Jurkat, Clone E6-1 (cell line): ENCODE results near the gene POU6F1.

Experiments
- DNase-seq: peaks from one replicate; pipeline ENCODE4 v3.0.0-alpha.2; 2011; ENCODE audit warnings: low read depth, low spot score
- H3K4me3 ChIP-seq: 2 replicates; pipeline ENCODE4 v1.5.1; 2011; ENCODE audit warnings: mild to moderate bottlenecking, low read length, control low read depth, moderate library complexity

Gene POU6F1

GRCh38 chr12:51200806-51201205, 17.1 kb downstream of the POU6F1 start:
- H3K4me3 ChIP-seq: no peak overlapping the region
- DNase-seq: no peak

- DNase-seq: no peak
- H3K4me3 ChIP-seq: no peak overlapping the region
Measured at GRCh38 chr12:51200156-51200555, 17.7 kb downstream of the POU6F1 start.

GRCh38 chr12:51199366-51199945, 18.4 kb downstream of the POU6F1 start:
- no peak for DNase-seq
- H3K4me3 ChIP-seq: no peak overlapping the region

GRCh38 chr12:51198568-51199365, 19.1 kb downstream of the POU6F1 start:
- no peak overlapping the region for H3K4me3 ChIP-seq
- no peak for DNase-seq

GRCh38 chr12:51197736-51198567, 19.9 kb downstream of the POU6F1 start:
- no peak overlapping the region for H3K4me3 ChIP-seq
- no peak for DNase-seq

GRCh38 chr12:51196547-51196946, 21.3 kb downstream of the POU6F1 start:
- no peak overlapping the region for H3K4me3 ChIP-seq
- DNase-seq: no peak

- no peak for DNase-seq
- no peak overlapping the region for H3K4me3 ChIP-seq
Measured at GRCh38 chr12:51195841-51196240, 22.0 kb downstream of the POU6F1 start.

- no peak for DNase-seq
Measured at GRCh38 chr12:51192284-51192671, 25.6 kb downstream of the POU6F1 start.

GRCh38 chr12:51191516-51192283, 26.2 kb downstream of the POU6F1 start:
- H3K4me3 ChIP-seq: no peak overlapping the region
- no peak for DNase-seq

More at GRCh38 chr12:51192284-51192671, 25.6 kb downstream of the POU6F1 start:
- no peak overlapping the region for H3K4me3 ChIP-seq

- no peak overlapping the region for H3K4me3 ChIP-seq
- DNase-seq: no peak
Measured at GRCh38 chr12:51190820-51191219, 27.0 kb downstream of the POU6F1 start.

GRCh38 chr12:51189790-51190355, 28.0 kb downstream of the POU6F1 start:
- no peak for DNase-seq
- no peak overlapping the region for H3K4me3 ChIP-seq

GRCh38 chr12:51188359-51189051, 29.4 kb downstream of the POU6F1 start:
- H3K4me3 ChIP-seq: no peak overlapping the region
- no peak for DNase-seq

- no peak overlapping the region for H3K4me3 ChIP-seq
- DNase-seq: no peak
Measured at GRCh38 chr12:51187370-51187987, 30.4 kb downstream of the POU6F1 start.

- no peak for DNase-seq
- H3K4me3 ChIP-seq: no peak overlapping the region
Measured at GRCh38 chr12:51186465-51187085, 31.3 kb downstream of the POU6F1 start.

GRCh38 chr12:51185171-51185717, 32.6 kb downstream of the POU6F1 start:
- no peak for DNase-seq
- no peak overlapping the region for H3K4me3 ChIP-seq

GRCh38 chr12:51183816-51184215, 34.0 kb downstream of the POU6F1 start:
- H3K4me3 ChIP-seq: no peak overlapping the region
- DNase-seq: no peak

- H3K4me3 ChIP-seq: no peak overlapping the region
- no peak for DNase-seq
Measured at GRCh38 chr12:51183349-51183748, 34.5 kb downstream of the POU6F1 start.
